OCI-LY1 (cell line): ENCODE results near the gene SLC22A15.

Experiments used
- H2AFZ ChIP-seq: fragments of 200-600 bp; sonication (generic), shearing (Covaris generic); 2 replicates; pipeline ENCODE4 v1.6.0; 2014; ENCODE audit warnings: antibody characterized with exemption, mild to moderate bottlenecking, low read length
- H3F3A ChIP-seq: fragments of 200-600 bp; sonication (generic), shearing (Covaris generic); 2 replicates; pipeline ENCODE4 v1.6.0; 2014; ENCODE audit warnings: mild to moderate bottlenecking, antibody characterized with exemption, low read length, moderate library complexity; ENCODE audit not compliant: insufficient read depth
- H3K27ac ChIP-seq: fragments of 200-600 bp; sonication (generic); 2 replicates; pipeline ENCODE4 v1.5.1; 2014; ENCODE audit warnings: low read length, mixed run types, mild to moderate bottlenecking, low read depth; ENCODE audit not compliant: poor library complexity, severe bottlenecking
- H3K27me3 ChIP-seq: fragments of 200-600 bp; sonication (generic); 2 replicates; pipeline ENCODE4 v1.6.0; 2014; ENCODE audit warnings: antibody characterized with exemption, mild to moderate bottlenecking, low read length, moderate library complexity; ENCODE audit not compliant: insufficient read depth
- H3K36me3 ChIP-seq: fragments of 200-600 bp; sonication (generic); 2 replicates; pipeline ENCODE4 v1.6.1; 2014; ENCODE audit warnings: mild to moderate bottlenecking, antibody characterized with exemption, low read length, moderate library complexity, mixed read lengths; ENCODE audit not compliant: insufficient read depth
- H3K4me1 ChIP-seq: fragments of 200-600 bp; sonication (generic); 2 replicates; pipeline ENCODE4 v1.5.1; 2014; ENCODE audit warnings: mild to moderate bottlenecking, low read length, moderate library complexity; ENCODE audit not compliant: insufficient read depth, severe bottlenecking
- H3K4me2 ChIP-seq: fragments of 200-600 bp; sonication (generic), shearing (Covaris generic); 2 replicates; pipeline ENCODE4 v1.6.1; 2014; ENCODE audit warnings: low read length
- H3K4me3 ChIP-seq: fragments of 200-600 bp; sonication (generic); 2 replicates; pipeline ENCODE4 v1.5.1; 2014; ENCODE audit warnings: low read length, low read depth, mild to moderate bottlenecking, mixed read lengths; ENCODE audit not compliant: poor library complexity, severe bottlenecking
- H3K79me2 ChIP-seq: fragments of 200-600 bp; shearing (Covaris generic); 2 replicates; pipeline ENCODE4 v1.6.1; 2016; ENCODE audit warnings: mixed run types, low read length, mixed read lengths; ENCODE audit not compliant: insufficient read depth
- H3K9ac ChIP-seq: fragments of 200-600 bp; sonication (generic), shearing (Covaris generic); 2 replicates; pipeline ENCODE4 v1.6.1; 2014; ENCODE audit warnings: mild to moderate bottlenecking, low read length, mixed read lengths
- H3K9me2 ChIP-seq: fragments of 200-600 bp; sonication (generic), shearing (Covaris generic); 2 replicates; pipeline ENCODE4 v1.6.1; 2014; ENCODE audit warnings: low read depth, mild to moderate bottlenecking, low read length, mixed read lengths
- H3K9me3 ChIP-seq: fragments of 200-600 bp; shearing (Covaris generic); 2 replicates; pipeline ENCODE4 v1.6.1; 2014; ENCODE audit warnings: low read length, mixed read lengths
- H4K20me1 ChIP-seq: fragments of 200-600 bp; sonication (generic), shearing (Covaris generic); 2 replicates; pipeline ENCODE4 v1.6.0; 2016; ENCODE audit warnings: mild to moderate bottlenecking, low read length; ENCODE audit not compliant: insufficient read depth
- CTCF ChIP-seq: fragments of 200-600 bp; sonication (generic), shearing (Covaris generic); IDR thresholded peaks from 2 replicates; pipeline ENCODE4 v1.5.1; 2017; ENCODE audit warnings: mild to moderate bottlenecking, antibody characterized with exemption, low read length, moderate library complexity, mixed read lengths
- EZH2 ChIP-seq: fragments of 200-600 bp; sonication (generic), shearing (Covaris generic); IDR thresholded peaks from 2 replicates; pipeline ENCODE4 v1.8.0; 2017; ENCODE audit warnings: borderline replicate concordance, mixed run types, mild to moderate bottlenecking, antibody characterized with exemption, low read length, moderate library complexity, mixed read lengths

Gene SLC22A15

DNA sequence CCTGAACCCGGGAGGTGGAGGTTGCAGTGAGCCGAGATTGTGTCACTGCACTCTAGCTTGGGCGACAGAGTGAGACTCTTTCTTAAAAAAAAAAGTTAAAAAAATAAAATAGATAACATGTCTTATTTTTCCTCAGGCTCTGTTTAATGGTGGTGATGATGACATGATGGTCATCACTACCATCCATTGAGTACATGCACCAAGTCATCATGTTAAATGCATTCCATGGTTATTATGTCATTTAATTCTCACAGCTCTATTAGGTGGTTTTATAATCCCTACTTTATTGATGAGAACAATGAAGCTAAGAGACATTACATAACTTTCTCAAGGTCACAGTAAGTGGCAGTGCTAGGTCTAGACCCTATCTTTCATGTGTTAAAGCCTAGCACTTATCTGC lies 100.5 kb downstream of the SLC22A15 start:
- Histone ChIP-seq H4K20me1 (no peaks in the 10 kb centered on the region), H3K27me3 (no peaks in the 10 kb centered on the region), H3K79me2 (no peaks in the 10 kb centered on the region), H3K4me2 (no peak overlapping the region), H2AFZ (no peak overlapping the region), H3F3A (no peaks in the 10 kb centered on the region), H3K9ac (no peak overlapping the region), H3K27ac (no peak overlapping the region), H3K36me3 (no peaks in the 10 kb centered on the region), H3K4me1 (no peaks in the 10 kb centered on the region), H3K9me2 (no peaks in the 10 kb centered on the region), H3K9me3 (no peaks in the 10 kb centered on the region), H3K4me3 (no peak overlapping the region)
- TF ChIP-seq CTCF (no peak), EZH2 (no peak)

DNA sequence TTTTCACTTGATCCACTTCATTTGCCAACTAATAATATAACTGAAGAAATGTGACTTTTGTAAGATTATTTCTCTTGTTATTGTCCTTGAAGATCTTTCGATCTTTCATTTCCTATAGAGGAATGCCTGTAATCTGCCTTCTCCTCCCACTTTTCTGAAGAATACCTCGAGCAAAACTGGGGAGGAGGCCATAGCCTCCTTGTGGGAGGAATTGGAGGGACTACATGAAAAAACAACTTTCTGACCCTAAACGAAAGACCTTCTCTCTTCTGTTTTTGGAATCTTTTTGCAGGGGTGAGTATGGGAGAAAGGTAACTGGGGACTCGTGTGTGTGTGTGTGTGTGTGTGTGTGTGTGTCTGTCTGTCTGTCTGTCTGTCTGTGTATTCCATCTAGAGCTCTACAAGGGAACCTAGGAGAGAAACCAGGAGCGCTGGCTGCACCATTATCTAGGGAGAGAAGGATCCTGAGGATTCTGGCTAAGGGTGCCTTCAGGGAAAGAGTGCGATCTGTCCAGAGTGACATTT lies 102.4 kb downstream of the SLC22A15 start:
- Histone ChIP-seq H4K20me1 (no peaks in the 10 kb centered on the region), H3K9ac (no peak overlapping the region), H3K79me2 (no peaks in the 10 kb centered on the region), H2AFZ (no peak overlapping the region), H3K4me3 (no peak overlapping the region), H3K36me3 (no peaks in the 10 kb centered on the region), H3K4me1 (no peaks in the 10 kb centered on the region), H3K27me3 (no peaks in the 10 kb centered on the region), H3F3A (no peaks in the 10 kb centered on the region), H3K9me3 (no peaks in the 10 kb centered on the region), H3K9me2 (no peaks in the 10 kb centered on the region), H3K4me2 (no peak overlapping the region), H3K27ac (no peak overlapping the region)
- no peak for TF ChIP-seq CTCF
- no peak for TF ChIP-seq EZH2

DNA sequence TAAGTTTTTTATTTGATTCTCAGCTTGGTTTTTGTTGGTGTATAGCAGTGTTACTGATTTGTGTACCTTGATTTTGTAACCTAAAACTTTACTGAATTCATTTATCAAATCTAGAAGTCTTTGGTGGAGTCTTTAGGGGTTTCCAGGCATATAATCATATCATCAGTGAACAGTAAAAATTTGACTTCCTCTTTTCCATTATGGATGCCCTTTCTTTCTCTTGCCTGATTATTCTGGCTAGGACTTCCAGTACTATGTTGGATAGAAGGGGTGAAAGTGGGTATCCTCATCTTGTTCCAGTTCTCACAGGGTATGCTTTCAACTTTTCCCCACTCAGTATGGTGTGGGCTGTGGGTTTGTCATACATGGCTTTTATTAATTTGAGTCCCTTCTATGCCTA lies 111.3 kb downstream of the SLC22A15 start:
- Histone ChIP-seq H3K4me3 (no peak overlapping the region), H3K27ac (no peak overlapping the region), H2AFZ (no peak overlapping the region), H3K9me3 (no peaks in the 10 kb centered on the region), H3F3A (no peaks in the 10 kb centered on the region), H3K4me1 (no peaks in the 10 kb centered on the region), H3K9me2 (no peaks in the 10 kb centered on the region), H3K36me3 (no peaks in the 10 kb centered on the region), H3K4me2 (no peak overlapping the region), H3K9ac (no peak overlapping the region), H4K20me1 (no peaks in the 10 kb centered on the region), H3K79me2 (no peaks in the 10 kb centered on the region), H3K27me3 (no peaks in the 10 kb centered on the region)
- TF ChIP-seq EZH2 (no peak), CTCF (no peak)
